Heart left ventricle (tissue), 16 donors: ENCODE measurements around the gene NPHS1. TPM values are rescaled to one million over a fixed set of nuclear protein-coding genes. Genes with fewer than 3 reads are reported as not detected.

Experiments used
- ATAC-seq, 4 donors: fragments of 200-7000 bp; cut with Tn5 transposase; one replicate each; pipeline ENCODE4 v1.9.1; 2020 to 2022; ENCODE audit warnings: moderate library complexity in 4 of 4, mild to moderate bottlenecking in 3 of 4, moderate number of reproducible peaks in 1 of 4
- DNase-seq, 5 donors: peaks; one replicate each; pipeline ENCODE4 v3.0.0-alpha.2; 2020
- H3K27ac ChIP-seq, 12 donors: fragments of 200-600 bp; sonication (generic) in 4 of 12; one replicate each; pipeline versions ENCODE4 v1.5.0 to v1.8.0; 2016 to 2022; ENCODE audit warnings: mild to moderate bottlenecking in 2 of 12
- H3K27me3 ChIP-seq, 9 donors: fragments of 200-600 bp; sonication (generic) in 2 of 9; one replicate each; pipeline versions ENCODE4 v1.5.1 to v1.8.0; 2016 to 2022; ENCODE audit warnings: mild to moderate bottlenecking in 3 of 9
- H3K36me3 ChIP-seq, 9 donors: fragments of 200-600 bp; sonication (generic) in 2 of 9; one replicate each; pipeline versions ENCODE4 v1.5.0 to v1.8.0; 2018 to 2022; ENCODE audit warnings: mild to moderate bottlenecking in 2 of 9
- H3K4me1 ChIP-seq, 12 donors: fragments of 200-600 bp; sonication (generic) in 4 of 12; one replicate each; pipeline versions ENCODE4 v1.5.0 to v1.8.0; 2016 to 2022; ENCODE audit warnings: mild to moderate bottlenecking in 3 of 12
- H3K4me3 ChIP-seq, 12 donors: fragments of 200-600 bp; sonication (generic) in 4 of 12; one replicate each; pipeline versions ENCODE4 v1.5.0 to v1.8.0; 2017 to 2022; ENCODE audit warnings: mild to moderate bottlenecking in 9 of 12, moderate library complexity in 4 of 12
- H3K9me3 ChIP-seq, 12 donors: fragments of 200-600 bp; sonication (generic) in 4 of 12; one replicate each; pipeline versions ENCODE4 v1.5.0 to v1.8.0; 2016 to 2022; ENCODE audit warnings: mild to moderate bottlenecking in 1 of 12
- POLR2A ChIP-seq, 2 donors: fragments of 450-650 bp; IDR thresholded peaks; one replicate each; pipeline ENCODE4 v1.6.1; 2017; ENCODE audit warnings: antibody characterized with exemption in 2 of 2, mild to moderate bottlenecking in 2 of 2, moderate library complexity in 2 of 2
- WGBS, 4 donors: extraction: QIAGEN DNeasy Blood & Tissue Kit in 2 of 4; methylation state at CpG; one replicate each; pipeline versions ENCODE4 v1.1.5 to v1.1.7; 2013 to 2018; 5-methylcytosine and 5-hydroxymethylcytosine counted together
- intact Hi-C, 10 donors: fragments of 100-400 bp; cut with DNase I; formaldehyde crosslinking; loops; one replicate each; pipeline versions ENCODE4 v1.11.1 to v1.14.2; 2022
- polyA plus RNA-seq, 2 donors: library from polyadenylated mRNA; stranded (reverse); fragments of 200-250 nt; gene quantifications; one replicate each; pipeline ENCODE4 v1.2.3, GENCODE V29; 2013
- total RNA-seq, 9 donors: library from RNA; depleted of rRNA in 2 of 9; stranded (reverse); fragments of >200 nt in 2 of 9; fragmentation: NEBNext Ultra II Directional in 3 of 9; extraction: Animal tissue kit (Norgen Biotek cat#: 25700) in 3 of 9; gene quantifications; one replicate each; pipeline versions ENCODE4 v1.1.0 to v1.2.4, GENCODE V29; 2016 to 2023
- TF ChIP-seq, protein P1 (sequence below), 12 donors: fragments of 200-600 bp; sonication (generic) in 4 of 12; IDR thresholded peaks; one replicate each; pipeline versions ENCODE4 v1.5.0 to v1.8.0; 2018 to 2022; ENCODE audit warnings: antibody characterized with exemption in 12 of 12, mild to moderate bottlenecking in 5 of 12
- donor health status: ischemic (EF 13 %, LVEDD 7.1; RV severe dilation, severe dysfunction).
- donor health status: healthy with polysubstance abuse.
- donor health status: DM: no; HTN: yes; CAD: no.
- donor health status: DM: no; HTN: no; CAD: no.
- donor health status: ischemic (EF 25% LVEDD 6.9; RV normal size, moderate dysfunction).
- donor health status: ischemic (EF 25% LVEDD 5.7; RV mildly dilated, moderate dysfunction).
- donor health status: healthy.
- donor health status: DM: yes; HTN: yes; CAD: no.
- donor health status: ischemic (EF 35%, LVEDD 5.7; RV mildly dilated, moderate dysfunction).
- donor health status: nonischemic (EF 11% LVEDD 7.7; RV severe dilation, severe dysfunction).
- donor health status: DM: yes; HTN: yes; CAD: no.
- donor health status: PGD.
- donor health status: ischemic (EF 29% LVEDD 5.4; RV normal size, mild dysfunction).
- donor health status: nonischemic (EF 23%, LVEDD 6.1; RV moderate dilation, normal function).

NPHS1 gene
- total and polyA plus RNA-seq, 11 donors: 1.0 TPM; not detected in 10

- no peak for TF ChIP-seq POLR2A (IDR thresholded peaks at IDR 0.05)
- TF ChIP-seq, protein P1, sequence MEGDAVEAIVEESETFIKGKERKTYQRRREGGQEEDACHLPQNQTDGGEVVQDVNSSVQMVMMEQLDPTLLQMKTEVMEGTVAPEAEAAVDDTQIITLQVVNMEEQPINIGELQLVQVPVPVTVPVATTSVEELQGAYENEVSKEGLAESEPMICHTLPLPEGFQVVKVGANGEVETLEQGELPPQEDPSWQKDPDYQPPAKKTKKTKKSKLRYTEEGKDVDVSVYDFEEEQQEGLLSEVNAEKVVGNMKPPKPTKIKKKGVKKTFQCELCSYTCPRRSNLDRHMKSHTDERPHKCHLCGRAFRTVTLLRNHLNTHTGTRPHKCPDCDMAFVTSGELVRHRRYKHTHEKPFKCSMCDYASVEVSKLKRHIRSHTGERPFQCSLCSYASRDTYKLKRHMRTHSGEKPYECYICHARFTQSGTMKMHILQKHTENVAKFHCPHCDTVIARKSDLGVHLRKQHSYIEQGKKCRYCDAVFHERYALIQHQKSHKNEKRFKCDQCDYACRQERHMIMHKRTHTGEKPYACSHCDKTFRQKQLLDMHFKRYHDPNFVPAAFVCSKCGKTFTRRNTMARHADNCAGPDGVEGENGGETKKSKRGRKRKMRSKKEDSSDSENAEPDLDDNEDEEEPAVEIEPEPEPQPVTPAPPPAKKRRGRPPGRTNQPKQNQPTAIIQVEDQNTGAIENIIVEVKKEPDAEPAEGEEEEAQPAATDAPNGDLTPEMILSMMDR (IDR thresholded peaks at IDR 0.05): no peak
- H3K9me3 ChIP-seq: no peaks in the 10 kb centered on the region
- H3K4me3 ChIP-seq: no peak overlapping the region
- H3K27me3 ChIP-seq: no peaks in the 10 kb centered on the region
- no peak for ATAC-seq
- H3K4me1 ChIP-seq: peaks cover 0 to 8% (median 0%) of the 10 kb centered on the region in 12 donors
- no peak overlapping the region for H3K27ac ChIP-seq
- no peaks in the 10 kb centered on the region for H3K36me3 ChIP-seq
- 38 to 52% (median 46%) methylated on average over 14 to 23 of the region's 23 CpGs for WGBS, 4 donors
- no peak for DNase-seq
- intact Hi-C loops: loop anchor here in 1 of 10 donors (10.0 kb wide), 1 partner anchor 94 kb away; no protein-coding TSS in a partner anchor
Observed at GRCh38 chr19:35879068-35879467, 26.8 kb upstream of the NPHS1 start.

- Histone ChIP-seq H3K27me3 (peaks cover 0 to 18% (median 0%) of the 10 kb centered on the region in 9 donors), H3K4me3 (no peak overlapping the region), H3K4me1 (peaks cover 0 to 12% (median 9%) of the 10 kb centered on the region in 12 donors), H3K36me3 (no peaks in the 10 kb centered on the region), H3K9me3 (no peaks in the 10 kb centered on the region), H3K27ac (no peak overlapping the region)
- DNase-seq (no peak), ATAC-seq (no peak)
- TF ChIP-seq, protein P1 (IDR thresholded peaks at IDR 0.05): no peak
- no peak for TF ChIP-seq POLR2A (IDR thresholded peaks at IDR 0.05)
- intact Hi-C loops: loop anchor here in 1 of 10 donors (10.0 kb wide), 1 partner anchor 90 kb away; no protein-coding TSS in a partner anchor
- 88 to 94% (median 92%) methylated on average over 27 to 32 of the region's 32 CpGs for WGBS, 4 donors
Observed at GRCh38 chr19:35874392-35874930, 22.2 kb upstream of the NPHS1 start.

DNA sequence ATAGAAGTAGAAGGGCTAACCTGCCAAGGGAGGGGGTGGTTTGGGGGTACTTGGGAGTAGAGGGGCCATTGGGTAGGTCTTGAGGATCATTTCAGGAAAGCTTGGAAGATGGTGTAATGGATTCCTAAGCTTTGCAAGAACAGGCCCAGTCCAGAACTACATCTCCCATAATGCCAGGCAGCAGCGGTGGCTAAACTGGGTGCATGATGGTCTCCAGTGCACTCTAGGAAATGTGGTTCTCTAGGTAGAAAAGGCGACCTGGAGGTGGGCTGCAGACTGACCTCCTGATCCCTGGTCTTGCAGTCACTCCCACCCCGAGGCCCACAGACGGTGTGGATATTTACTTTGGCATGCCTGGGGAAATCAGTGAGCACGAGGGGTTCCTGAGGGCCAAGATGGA lies 19.9 kb upstream of the NPHS1 start:
- Histone ChIP-seq H3K4me1 (peaks cover 0 to 26% (median 18%) of the 10 kb centered on the region in 12 donors), H3K9me3 (no peaks in the 10 kb centered on the region), H3K27ac (no peak overlapping the region), H3K36me3 (no peaks in the 10 kb centered on the region), H3K27me3 (peaks cover 0 to 22% (median 0%) of the 10 kb centered on the region in 9 donors), H3K4me3 (no peak overlapping the region)
- DNase-seq (no peak), ATAC-seq (no peak)
- TF ChIP-seq, protein P1 (IDR thresholded peaks at IDR 0.05): no peak
- TF ChIP-seq POLR2A (IDR thresholded peaks at IDR 0.05): no peak
- intact Hi-C loops: loop anchor here in 1 of 10 donors (10.0 kb wide), 1 partner anchor 87 kb away; no protein-coding TSS in a partner anchor
- 76 to 91% (median 82%) methylated on average over 5 of the region's 5 CpGs for WGBS, 4 donors

DNA sequence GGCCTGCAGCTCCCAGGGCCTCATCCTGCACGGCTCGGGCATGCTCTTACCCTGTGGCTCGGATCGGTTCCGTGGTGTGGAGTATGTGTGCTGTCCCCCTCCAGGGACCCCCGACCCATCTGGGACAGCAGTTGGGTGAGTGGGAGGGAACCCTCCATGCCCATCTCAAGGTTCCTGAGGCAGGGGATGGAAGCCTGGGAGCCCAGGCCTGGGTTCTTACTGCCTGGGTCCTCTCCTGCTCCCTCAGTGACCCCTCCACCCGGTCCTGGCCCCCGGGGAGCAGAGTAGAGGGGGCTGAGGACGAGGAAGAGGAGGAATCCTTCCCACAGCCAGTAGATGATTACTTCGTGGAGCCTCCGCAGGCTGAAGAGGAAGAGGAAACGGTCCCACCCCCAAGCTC lies 19.3 kb upstream of the NPHS1 start:
- intact Hi-C loops: loop anchor here in 1 of 10 donors (10.0 kb wide), 1 partner anchor 87 kb away; no protein-coding TSS in a partner anchor
- TF ChIP-seq, protein P1 (IDR thresholded peaks at IDR 0.05): no peak
- no peak for TF ChIP-seq POLR2A (IDR thresholded peaks at IDR 0.05)
- Histone ChIP-seq H3K27ac (no peak overlapping the region), H3K36me3 (no peaks in the 10 kb centered on the region), H3K27me3 (peaks cover 0 to 22% (median 0%) of the 10 kb centered on the region in 9 donors), H3K9me3 (no peaks in the 10 kb centered on the region), H3K4me3 (no peak overlapping the region), H3K4me1 (peaks cover 0 to 26% (median 18%) of the 10 kb centered on the region in 12 donors)
- ATAC-seq (no peak), DNase-seq (no peak)
- 79 to 88% (median 85%) methylated on average over 12 of the region's 12 CpGs for WGBS, 4 donors
